Kidney epithelial cell (primary cell): ENCODE results near the gene SYTL3. TPM values are rescaled to one million over a fixed set of nuclear protein-coding genes. Genes with fewer than 3 reads are reported as not detected.

ENCODE experiments used
- DNase-seq: peaks from one replicate; pipeline ENCODE4 v3.0.0-alpha.2; 2010; ENCODE audit warnings: low read depth
- H3K27me3 ChIP-seq: 2 replicates; pipeline ENCODE4 v1.6.0; 2011; ENCODE audit warnings: low read length; ENCODE audit not compliant: control insufficient read depth, insufficient read depth
- H3K36me3 ChIP-seq: 2 replicates; pipeline ENCODE4 v1.5.1; 2011; ENCODE audit warnings: low read length; ENCODE audit not compliant: control insufficient read depth, insufficient read depth
- H3K4me3 ChIP-seq: 2 replicates; pipeline ENCODE4 v1.5.1; 2011; ENCODE audit warnings: low read depth, mild to moderate bottlenecking, control low read depth, low read length
- CTCF ChIP-seq: IDR thresholded peaks from 2 replicates; pipeline ENCODE4 v1.5.1; 2011; ENCODE audit warnings: mild to moderate bottlenecking, moderate library complexity, low read length, control low read depth, inconsistent platforms; ENCODE audit not compliant: insufficient read depth, poor library complexity, severe bottlenecking
- total RNA-seq: library from RNA; depleted of rRNA; stranded (reverse); fragments of >200 nt; gene quantifications from 2 replicates; pipeline ENCODE4 v1.2.3, GENCODE V29; 2015

SYTL3 gene
- total RNA-seq, 1 donor from 2014 or later = 3.6 TPM

GRCh38 chr6:158780246-158780884 is 130.5 kb downstream of the SYTL3 start:
- peaks cover 9% of the 10 kb centered on the region for H3K36me3 ChIP-seq
- no peak for TF ChIP-seq CTCF

GRCh38 chr6:158780988-158781691 is 131.3 kb downstream of the SYTL3 start:
- DNase-seq = no peak
- H3K36me3 ChIP-seq = peaks cover 9% of the 10 kb centered on the region
- no peaks in the 10 kb centered on the region for H3K27me3 ChIP-seq
- TF ChIP-seq CTCF = no peak
- no peak overlapping the region for H3K4me3 ChIP-seq

More at GRCh38 chr6:158780246-158780884, 130.5 kb downstream of the SYTL3 start:
- Histone ChIP-seq H3K27me3 (no peaks in the 10 kb centered on the region), H3K4me3 (no peak overlapping the region)
- DNase-seq = no peak

GRCh38 chr6:158781692-158782373 is 132.0 kb downstream of the SYTL3 start:
- Histone ChIP-seq H3K27me3 (no peaks in the 10 kb centered on the region), H3K36me3 (peaks cover 8% of the 10 kb centered on the region), H3K4me3 (no peak overlapping the region)
- DNase-seq = no peak
- TF ChIP-seq CTCF = no peak

DNA sequence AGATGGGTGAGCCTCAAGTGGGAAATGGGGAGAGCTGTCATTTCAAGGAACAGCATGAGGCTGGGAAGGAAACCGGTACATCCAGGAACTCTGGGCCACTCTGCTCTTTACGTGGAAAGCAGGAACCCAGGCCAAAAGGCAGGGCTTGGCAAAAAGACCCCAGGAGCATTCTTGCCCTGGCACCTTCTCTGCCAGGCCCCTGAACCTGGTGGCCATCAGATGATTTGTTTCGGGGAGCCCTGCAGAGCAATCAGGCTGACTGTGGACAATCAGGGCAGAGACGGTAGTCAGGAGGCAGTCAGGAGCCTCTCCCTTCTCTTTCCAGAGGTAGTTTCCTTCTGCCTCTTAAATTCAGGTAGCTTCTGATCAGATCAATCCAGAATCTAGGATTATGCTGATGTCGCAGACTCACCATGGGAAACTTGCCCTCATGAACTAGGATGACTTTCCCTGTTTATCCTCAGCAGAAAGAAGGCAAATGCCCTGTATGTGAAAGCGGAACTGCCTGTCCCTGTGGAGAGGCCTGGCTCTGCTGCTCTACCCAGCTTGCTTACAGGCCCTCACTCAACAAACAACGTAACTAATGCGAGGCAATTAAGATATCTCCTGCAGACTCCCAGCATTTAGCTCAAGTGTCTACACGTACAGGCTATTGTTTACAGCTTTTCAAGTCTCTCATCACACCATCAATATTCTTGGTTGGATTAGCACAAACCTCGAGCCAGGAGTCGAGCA is 132.7 kb downstream of the SYTL3 start:
- H3K36me3 ChIP-seq = peaks cover 8% of the 10 kb centered on the region
- no peak overlapping the region for H3K4me3 ChIP-seq
- no peak for TF ChIP-seq CTCF

DNA sequence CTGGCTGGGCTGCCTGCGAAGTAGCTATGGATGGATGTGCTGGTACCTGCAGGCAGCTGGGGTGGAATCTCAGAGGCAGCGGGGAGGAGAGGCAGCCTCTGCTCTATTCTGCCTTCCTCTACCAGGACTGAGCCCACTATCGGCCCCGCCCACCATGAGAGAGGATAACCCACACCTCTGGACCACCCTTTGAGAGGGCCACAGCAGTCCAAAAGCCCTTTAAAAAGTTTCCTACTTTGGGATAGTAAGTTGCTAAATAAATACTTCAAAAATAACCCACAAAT is 133.3 kb downstream of the SYTL3 start:
- DNase-seq = no peak
- no peak for TF ChIP-seq CTCF
- no peaks in the 10 kb centered on the region for H3K27me3 ChIP-seq
- peaks cover 6% of the 10 kb centered on the region for H3K36me3 ChIP-seq
- H3K4me3 ChIP-seq = no peak overlapping the region

More for the DNA sequence above, 132.7 kb downstream of the SYTL3 start:
- no peaks in the 10 kb centered on the region for H3K27me3 ChIP-seq
- no peak for DNase-seq
